IMR-90 (cell line): ENCODE measurements around the gene NDUFAF8. TPM values are rescaled to one million over a fixed set of nuclear protein-coding genes. Genes with fewer than 3 reads are reported as not detected.

ENCODE experiments used
- ATAC-seq: fragments of 200-7000 bp; cut with Tn5 transposase; 2 replicates; pipeline ENCODE4 v1.9.1; 2020; ENCODE audit warnings: low read depth, mild to moderate bottlenecking, moderate library complexity
- BruUV-seq: library from RNA; stranded (reverse); fragments of 400-500 nt; replicated peaks from 2 replicates; lab custom pipeline; 2021; lab: Mats Ljungman, UMichigan
- CTCF ChIA-PET: fragments of 300-600 bp; formaldehyde crosslinking; extraction: SDS; loops from one replicate; lab custom pipeline; 2021; ENCODE audit warnings: antibody characterized with exemption; lab: Yijun Ruan, JAX
- POLR2A ChIA-PET: fragments of 300-600 bp; sonication (Branson Sonifier 250); formaldehyde crosslinking; loops from one replicate; lab custom pipeline; 2022; ENCODE audit warnings: antibody characterized with exemption; ENCODE audit not compliant: unreplicated experiment; lab: Charles Lee
- DNase-seq: peaks from one replicate; pipeline ENCODE4 v3.0.0; 2013
- H2AFZ ChIP-seq: replicated peaks from 2 replicates; pipeline ENCODE3; 2013; ENCODE audit warnings: low read length, mild to moderate bottlenecking; ENCODE audit not compliant: poor library complexity
- H2AK5ac ChIP-seq: 2 replicates; pipeline ENCODE4 v1.6.1; 2013; ENCODE audit warnings: low read depth, low read length, inconsistent platforms
- H2AK9ac ChIP-seq: replicated peaks from 2 replicates; pipeline ENCODE3; 2013; ENCODE audit warnings: mild to moderate bottlenecking, low read depth, low read length, moderate library complexity; ENCODE audit not compliant: poor library complexity
- H2BK120ac ChIP-seq: 2 replicates; pipeline ENCODE4 v1.6.1; 2013; ENCODE audit warnings: low read depth, low read length, inconsistent platforms
- H2BK15ac ChIP-seq: 3 replicates; pipeline ENCODE4 v1.6.1; 2013; ENCODE audit warnings: low read depth, low read length, inconsistent platforms
- H2BK20ac ChIP-seq: 2 replicates; pipeline ENCODE4 v1.6.1; 2013; ENCODE audit warnings: low read depth, mild to moderate bottlenecking, inconsistent platforms, low read length, moderate library complexity
- H2BK5ac ChIP-seq: 2 replicates; pipeline ENCODE4 v1.6.1; 2013; ENCODE audit warnings: mild to moderate bottlenecking, low read depth, low read length, inconsistent platforms; ENCODE audit not compliant: poor library complexity, severe bottlenecking
- H3K14ac ChIP-seq: replicated peaks from 2 replicates; pipeline ENCODE4 v1.6.1; 2013; ENCODE audit warnings: low read depth, low read length, inconsistent platforms
- H3K18ac ChIP-seq: 2 replicates; pipeline ENCODE4 v1.6.1; 2013; ENCODE audit warnings: low read depth, low read length, control low read depth
- H3K23ac ChIP-seq: 2 replicates; pipeline ENCODE4 v1.6.1; 2013; ENCODE audit warnings: low read depth, low read length, inconsistent platforms
- H3K27ac ChIP-seq: 2 replicates; pipeline ENCODE4 v1.5.1; 2013; ENCODE audit warnings: mild to moderate bottlenecking, control low read depth, low read length; ENCODE audit not compliant: insufficient read depth
- H3K27me3 ChIP-seq: 2 replicates; pipeline ENCODE4 v1.6.1; 2013; ENCODE audit warnings: low read length; ENCODE audit not compliant: control insufficient read depth, insufficient read depth
- H3K36me3 ChIP-seq: 2 replicates; pipeline ENCODE4 v1.6.1; 2013; ENCODE audit warnings: low read length, mixed read lengths; ENCODE audit not compliant: control insufficient read depth, insufficient read depth
- H3K4ac ChIP-seq: 2 replicates; pipeline ENCODE4 v1.6.1; 2013; ENCODE audit warnings: low read depth, low read length, inconsistent platforms
- H3K4me1 ChIP-seq: 2 replicates; pipeline ENCODE4 v1.6.1; 2013; ENCODE audit warnings: low read length, mixed read lengths; ENCODE audit not compliant: control insufficient read depth, insufficient read depth
- H3K4me2 ChIP-seq: 2 replicates; pipeline ENCODE4 v1.6.1; 2013; ENCODE audit warnings: low read depth, mild to moderate bottlenecking, control low read depth, low read length, moderate library complexity
- H3K4me3 ChIP-seq: 2 replicates; pipeline ENCODE4 v1.5.1; 2013; ENCODE audit warnings: low read depth, mild to moderate bottlenecking, control low read depth, low read length, moderate library complexity; ENCODE audit not compliant: insufficient read depth
- H3K56ac ChIP-seq: 2 replicates; pipeline ENCODE4 v1.6.1; 2013; ENCODE audit warnings: low read length, inconsistent platforms; ENCODE audit not compliant: insufficient read depth; ENCODE audit errors: extremely low read depth
- H3K79me1 ChIP-seq, 2 experiments: 2 replicates each; pipeline ENCODE4 v1.6.1; 2013; ENCODE audit warnings: low read length in 2 of 2, inconsistent platforms in 1 of 2, low read depth in 1 of 2
- H3K9ac ChIP-seq: 2 replicates; pipeline ENCODE4 v1.6.1; 2013; ENCODE audit warnings: low read depth, low read length, control low read depth
- H3K9me1 ChIP-seq: 2 replicates; pipeline ENCODE4 v1.6.1; 2013; ENCODE audit warnings: low read length, inconsistent platforms; ENCODE audit not compliant: insufficient read depth
- H3K9me3 ChIP-seq: 2 replicates; pipeline ENCODE4 v1.6.1; 2013; ENCODE audit warnings: low read length; ENCODE audit not compliant: control insufficient read depth, insufficient read depth
- H4K20me1 ChIP-seq: 2 replicates; pipeline ENCODE4 v1.6.1; 2013; ENCODE audit warnings: low read length, inconsistent platforms; ENCODE audit not compliant: insufficient read depth
- H4K5ac ChIP-seq: 2 replicates; pipeline ENCODE4 v1.6.1; 2013; ENCODE audit warnings: mild to moderate bottlenecking, low read depth, low read length, control low read depth
- H4K8ac ChIP-seq, 2 experiments: 2 replicates each; pipeline ENCODE4 v1.6.1; 2013; ENCODE audit warnings: low read depth in 2 of 2, low read length in 2 of 2, control low read depth in 1 of 2, inconsistent platforms in 1 of 2
- H4K91ac ChIP-seq: 2 replicates; pipeline ENCODE4 v1.6.1; 2013; ENCODE audit warnings: low read depth, low read length, inconsistent platforms; ENCODE audit not compliant: insufficient read depth
- BHLHE40 ChIP-seq: fragments of 150-350 bp; IDR thresholded peaks from 2 replicates; pipeline ENCODE4 v1.6.1; 2016; ENCODE audit warnings: mild to moderate bottlenecking, low read depth, low read length
- CEBPB ChIP-seq: IDR thresholded peaks from 2 replicates; pipeline ENCODE4 v1.6.1; 2012; ENCODE audit warnings: low read depth, low read length, improper control_type of control experiment
- CHD1 ChIP-seq: IDR thresholded peaks from 2 replicates; pipeline ENCODE4 v1.6.1; 2012; ENCODE audit warnings: low read depth, low read length, improper control_type of control experiment
- FOS ChIP-seq: fragments of 150-350 bp; IDR thresholded peaks from 2 replicates; pipeline ENCODE4 v1.6.1; 2016; ENCODE audit warnings: low read depth, low read length
- MAFK ChIP-seq: IDR thresholded peaks from 2 replicates; pipeline ENCODE4 v1.6.1; 2012; ENCODE audit warnings: low read depth, low read length, improper control_type of control experiment
- MAZ ChIP-seq: IDR thresholded peaks from 2 replicates; pipeline ENCODE4 v1.6.1; 2012; ENCODE audit warnings: low read depth, mild to moderate bottlenecking, low read length, improper control_type of control experiment, moderate library complexity, borderline replicate concordance
- MXI1 ChIP-seq: IDR thresholded peaks from 2 replicates; pipeline ENCODE4 v1.6.1; 2012; ENCODE audit warnings: low read depth, mild to moderate bottlenecking, low read length, moderate library complexity, borderline replicate concordance
- NFE2L2 ChIP-seq: fragments of 150-350 bp; IDR thresholded peaks from 2 replicates; pipeline ENCODE4 v1.6.1; 2016; ENCODE audit warnings: low read depth, mild to moderate bottlenecking, low read length
- POLR2A ChIP-seq: IDR thresholded peaks from 2 replicates; pipeline ENCODE4 v1.6.1; 2012; ENCODE audit warnings: mild to moderate bottlenecking, low read depth, low read length
- RAD21 ChIP-seq: IDR thresholded peaks from 2 replicates; pipeline ENCODE4 v1.6.1; 2012; ENCODE audit warnings: low read length, improper control_type of control experiment
- RCOR1 ChIP-seq: IDR thresholded peaks from 2 replicates; pipeline ENCODE4 v1.6.1; 2012; ENCODE audit warnings: mild to moderate bottlenecking, low read length, improper control_type of control experiment; ENCODE audit not compliant: insufficient replicate concordance
- RFX5 ChIP-seq: IDR thresholded peaks from 2 replicates; pipeline ENCODE4 v1.8.0; 2012; ENCODE audit warnings: low read depth, mild to moderate bottlenecking, low read length, moderate library complexity
- SMC3 ChIP-seq: fragments of 150-350 bp; IDR thresholded peaks from 2 replicates; pipeline ENCODE4 v1.6.1; 2016; ENCODE audit warnings: low read depth, mild to moderate bottlenecking, antibody characterized with exemption, low read length, moderate library complexity
- WGBS, 2 experiments: methylation state at CpG; one replicate each; pipeline versions ENCODE4 v1.1.5 to v1.1.7; 2013; ENCODE audit warnings: missing lambda C conversion rate in 2 of 2; ENCODE audit not compliant: insufficient read length in 1 of 2; ENCODE audit errors: extremely low coverage in 2 of 2; 5-methylcytosine and 5-hydroxymethylcytosine counted together
- dilution Hi-C: fragments of 300-500 bp; cut with HindIII; formaldehyde crosslinking; loops from one replicate; pipeline ENCODE4 v1.14.3; 2018; ENCODE audit warnings: low sequenced_read_pairs; ENCODE audit not compliant: unreplicated experiment
- in situ Hi-C: fragments of 300-500 bp; cut with MboI; formaldehyde crosslinking; loops from 3 replicates; pipeline ENCODE4 v1.14.3; 2019; ENCODE audit warnings: low sequenced_read_pairs, inconsistent platforms, mixed read lengths
- intact Hi-C: fragments of 100-400 bp; cut with micrococcal nuclease; formaldehyde crosslinking; loops from 2 replicates; pipeline ENCODE4 v1.10.0; 2022
- polyA plus RNA-seq, 3 experiments: library from polyadenylated mRNA; depleted of rRNA; stranded (reverse); fragments of >200 nt; gene quantifications; 2 replicates each; pipeline ENCODE4 v1.2.3, GENCODE V29; 2012; ENCODE audit warnings: low replicate concordance in 1 of 3
- total RNA-seq: library from RNA; depleted of rRNA; stranded (reverse); fragments of >200 nt; gene quantifications from 2 replicates; pipeline ENCODE4 v1.2.3, GENCODE V29; 2012
- TF ChIP-seq, protein P1 (sequence below): conservative IDR thresholded peaks from 2 replicates; pipeline ENCODE4 v1.5.1; 2012; ENCODE audit warnings: mild to moderate bottlenecking, low read depth, low read length, improper control_type of control experiment
- TF ChIP-seq, protein P2 (sequence below): fragments of 150-350 bp; IDR thresholded peaks from 2 replicates; pipeline ENCODE4 v1.6.1; 2017; ENCODE audit warnings: mild to moderate bottlenecking, antibody characterized with exemption, low read length, low read depth
- TF ChIP-seq, protein P3 (sequence below): fragments of 150-350 bp; IDR thresholded peaks from 2 replicates; pipeline ENCODE4 v1.6.1; 2016; ENCODE audit warnings: low read depth, mild to moderate bottlenecking, low read length, moderate library complexity, borderline replicate concordance

Gene NDUFAF8
- total and polyA plus RNA-seq, 2 of the 4 experiments (the other 2 are of a cell fraction) = 11.1 to 65.0 TPM

DNA sequence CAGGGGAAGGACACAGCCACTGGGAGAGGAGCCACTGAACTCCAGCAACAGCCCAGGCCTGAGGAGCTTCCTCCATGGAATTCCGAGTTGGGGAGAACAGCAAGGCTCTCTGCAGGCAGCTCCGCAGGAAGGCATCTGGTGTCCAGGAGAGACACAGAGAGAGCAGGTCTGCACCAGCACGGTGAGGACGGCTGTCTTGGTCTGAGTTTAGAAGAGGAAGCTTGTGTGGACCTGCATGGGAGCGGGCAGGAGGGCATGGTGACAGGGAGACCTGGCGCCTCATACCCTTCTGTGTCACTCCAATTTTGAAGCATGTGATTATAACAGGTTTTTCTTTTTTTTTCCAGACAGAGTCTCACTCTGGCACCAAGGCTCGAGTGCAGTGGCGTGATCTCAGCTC lies 49.6 kb downstream of the NDUFAF8 start:
- Histone ChIP-seq H2AK5ac (no peak overlapping the region), H3K9me1 (no peaks in the 10 kb centered on the region; the same call in 1 of the 2 replicates), H3K14ac (no peak overlapping the region), H4K20me1 (peaks cover 29% of the 10 kb centered on the region), H2AK9ac (no peak overlapping the region), H4K91ac (no peak overlapping the region), H3K79me1 (peaks cover 13 to 76% of the 10 kb centered on the region in 2 experiments), H3K4me1 (peaks cover 3% of the 10 kb centered on the region; the same call in 1 of the 2 replicates), H2BK20ac (no peak overlapping the region), H2BK15ac (no peak overlapping the region), H3K9ac (no peak overlapping the region), H4K8ac (no peak overlapping the region), H3K27ac (no peak overlapping the region), H2BK120ac (no peak overlapping the region), H3K4me3 (no peak overlapping the region), H3K36me3 (peaks cover 32% of the 10 kb centered on the region), H3K56ac (no peak overlapping the region), H2AFZ (no peak overlapping the region), H2BK5ac (no peak overlapping the region), H3K27me3 (no peaks in the 10 kb centered on the region), H4K5ac (no peak overlapping the region), H3K9me3 (no peaks in the 10 kb centered on the region), H3K4ac (no peak overlapping the region), H3K4me2 (no peak overlapping the region), H3K18ac (no peak overlapping the region), H3K23ac (no peak overlapping the region)
- intact Hi-C loops = no loop called here
- ChIA-PET CTCF (no interaction called here), POLR2A (no interaction called here)
- WGBS, 2 experiments = 96% methylated on average over 5 of the region's 8 CpGs; no CpG with 5 or more reads in 1 of the 2 experiments
- ATAC-seq (no peak), DNase-seq (no peak)
- dilution Hi-C loops = no loop called here
- TF ChIP-seq, protein P1, sequence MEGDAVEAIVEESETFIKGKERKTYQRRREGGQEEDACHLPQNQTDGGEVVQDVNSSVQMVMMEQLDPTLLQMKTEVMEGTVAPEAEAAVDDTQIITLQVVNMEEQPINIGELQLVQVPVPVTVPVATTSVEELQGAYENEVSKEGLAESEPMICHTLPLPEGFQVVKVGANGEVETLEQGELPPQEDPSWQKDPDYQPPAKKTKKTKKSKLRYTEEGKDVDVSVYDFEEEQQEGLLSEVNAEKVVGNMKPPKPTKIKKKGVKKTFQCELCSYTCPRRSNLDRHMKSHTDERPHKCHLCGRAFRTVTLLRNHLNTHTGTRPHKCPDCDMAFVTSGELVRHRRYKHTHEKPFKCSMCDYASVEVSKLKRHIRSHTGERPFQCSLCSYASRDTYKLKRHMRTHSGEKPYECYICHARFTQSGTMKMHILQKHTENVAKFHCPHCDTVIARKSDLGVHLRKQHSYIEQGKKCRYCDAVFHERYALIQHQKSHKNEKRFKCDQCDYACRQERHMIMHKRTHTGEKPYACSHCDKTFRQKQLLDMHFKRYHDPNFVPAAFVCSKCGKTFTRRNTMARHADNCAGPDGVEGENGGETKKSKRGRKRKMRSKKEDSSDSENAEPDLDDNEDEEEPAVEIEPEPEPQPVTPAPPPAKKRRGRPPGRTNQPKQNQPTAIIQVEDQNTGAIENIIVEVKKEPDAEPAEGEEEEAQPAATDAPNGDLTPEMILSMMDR = no peak
- TF ChIP-seq BHLHE40 = no peak
- no peak for TF ChIP-seq POLR2A
- TF ChIP-seq RFX5 = no peak
- TF ChIP-seq SMC3 = no peak
- TF ChIP-seq MAZ = no peak
- no peak for TF ChIP-seq NFE2L2
- no peak for TF ChIP-seq RCOR1
- TF ChIP-seq, protein P2, sequence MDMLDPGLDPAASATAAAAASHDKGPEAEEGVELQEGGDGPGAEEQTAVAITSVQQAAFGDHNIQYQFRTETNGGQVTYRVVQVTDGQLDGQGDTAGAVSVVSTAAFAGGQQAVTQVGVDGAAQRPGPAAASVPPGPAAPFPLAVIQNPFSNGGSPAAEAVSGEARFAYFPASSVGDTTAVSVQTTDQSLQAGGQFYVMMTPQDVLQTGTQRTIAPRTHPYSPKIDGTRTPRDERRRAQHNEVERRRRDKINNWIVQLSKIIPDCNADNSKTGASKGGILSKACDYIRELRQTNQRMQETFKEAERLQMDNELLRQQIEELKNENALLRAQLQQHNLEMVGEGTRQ = no peak
- no peak for TF ChIP-seq FOS
- no peak for TF ChIP-seq RAD21
- TF ChIP-seq MAFK = no peak
- TF ChIP-seq CHD1 = no peak
- TF ChIP-seq, protein P3, sequence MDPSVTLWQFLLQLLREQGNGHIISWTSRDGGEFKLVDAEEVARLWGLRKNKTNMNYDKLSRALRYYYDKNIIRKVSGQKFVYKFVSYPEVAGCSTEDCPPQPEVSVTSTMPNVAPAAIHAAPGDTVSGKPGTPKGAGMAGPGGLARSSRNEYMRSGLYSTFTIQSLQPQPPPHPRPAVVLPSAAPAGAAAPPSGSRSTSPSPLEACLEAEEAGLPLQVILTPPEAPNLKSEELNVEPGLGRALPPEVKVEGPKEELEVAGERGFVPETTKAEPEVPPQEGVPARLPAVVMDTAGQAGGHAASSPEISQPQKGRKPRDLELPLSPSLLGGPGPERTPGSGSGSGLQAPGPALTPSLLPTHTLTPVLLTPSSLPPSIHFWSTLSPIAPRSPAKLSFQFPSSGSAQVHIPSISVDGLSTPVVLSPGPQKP = no peak
- no peak for TF ChIP-seq CEBPB
- TF ChIP-seq MXI1 = no peak
- in situ Hi-C loops = no loop called here
- no TSS peak for BruUV-seq
